Psoas muscle (tissue), 8 donors: Measurements from ENCODE around the gene FBXO33. TPM values are rescaled to one million over a fixed set of nuclear protein-coding genes. Genes with fewer than 3 reads are reported as not detected.

Experiments
- ATAC-seq, 4 donors: fragments of 200-7000 bp; cut with Tn5 transposase; one replicate each; pipeline ENCODE4 v1.9.1; 2020; ENCODE audit warnings: moderate library complexity in 3 of 4, mild to moderate bottlenecking in 2 of 4
- DNase-seq, 2 donors: peaks; one replicate each; pipeline ENCODE4 v3.0.0-alpha.2; 2020
- H3K27ac ChIP-seq: fragments of 200-600 bp; one replicate; pipeline ENCODE4 v1.8.0; 2022
- H3K27me3 ChIP-seq, 3 donors: fragments of 200-600 bp in 1 of 3; one replicate each; pipeline versions ENCODE4 v1.6.1 to v1.8.0; 2013 to 2022; ENCODE audit warnings: low read length in 2 of 3, mild to moderate bottlenecking in 2 of 3, moderate library complexity in 1 of 3; ENCODE audit not compliant: insufficient read depth in 3 of 3
- H3K36me3 ChIP-seq, 2 donors: fragments of 200-600 bp in 1 of 2; one replicate each; pipeline versions ENCODE4 v1.6.1 to v1.8.0; 2013 to 2022; ENCODE audit warnings: low read depth in 1 of 2, mild to moderate bottlenecking in 1 of 2, moderate library complexity in 1 of 2; ENCODE audit not compliant: insufficient read depth in 1 of 2
- H3K4me1 ChIP-seq: fragments of 200-600 bp; one replicate; pipeline ENCODE4 v1.8.0; 2022
- H3K4me3 ChIP-seq: fragments of 200-600 bp; one replicate; pipeline ENCODE4 v1.8.0; 2022; ENCODE audit warnings: mild to moderate bottlenecking
- H3K9me3 ChIP-seq: fragments of 200-600 bp; one replicate; pipeline ENCODE4 v1.8.0; 2022
- CTCF ChIP-seq: fragments of 200-600 bp; IDR thresholded peaks from one replicate; pipeline ENCODE4 v1.8.0; 2022; ENCODE audit warnings: antibody characterized with exemption
- WGBS, 3 donors: extraction: QIAGEN DNeasy Blood & Tissue Kit; methylation state at CpG; one replicate each; pipeline versions ENCODE4 v1.1.6 to v1.1.7; 2013; 5-methylcytosine and 5-hydroxymethylcytosine counted together
- intact Hi-C, 2 donors: fragments of 100-400 bp; cut with DNase I; formaldehyde crosslinking; loops; one replicate each; pipeline versions ENCODE4 v1.11.0 to v1.14.2; 2022
- polyA plus RNA-seq, 3 donors: library from polyadenylated mRNA; stranded (reverse); fragments of 200-250 nt; gene quantifications; one replicate each; pipeline ENCODE4 v1.2.3, GENCODE V29; 2013
- total RNA-seq, 4 donors: library from RNA; stranded (reverse); fragmentation: NEBNext Ultra II Directional in 2 of 4; extraction: Animal tissue kit (Norgen Biotek cat#: 25700) in 2 of 4; gene quantifications; one replicate each; pipeline versions ENCODE4 v1.2.1 to v1.2.4, GENCODE V29; 2021 to 2023
- donor health status: healthy with polysubstance abuse.
- donor health status: DM: no; HTN: no; CAD: no; lungs with moderate emphysema.
- donor health status: Bipolar disorder and iron deficiency.
- donor health status: healthy.
- donor health status: DM: yes; HTN: yes; CAD: no.
- donor health status: DM: no; HTN: no; CAD: no.
- donor health status: DM: no; HTN: no; CAD: no.
- donor health status: DM: yes; HTN: yes; CAD: no.

FBXO33 gene
- total and polyA plus RNA-seq, 7 donors, result 2.0 to 11.5 (median 3.5) TPM

GRCh38 chr14:39426605-39427004 is 5.6 kb downstream of the FBXO33 start:
- H3K27ac ChIP-seq, result no peak overlapping the region

GRCh38 chr14:39425947-39426346 is 6.3 kb downstream of the FBXO33 start:
- H3K27me3 ChIP-seq, result no peaks in the 10 kb centered on the region
- H3K27ac ChIP-seq, result no peak overlapping the region
- H3K4me1 ChIP-seq, result peaks cover 42% of the 10 kb centered on the region
- no peak overlapping the region for H3K4me3 ChIP-seq
- no peak for TF ChIP-seq CTCF
- 89 to 93% (median 92%) methylated on average over 3 of the region's 3 CpGs for WGBS, 3 donors
- no peak for DNase-seq
- no peaks in the 10 kb centered on the region for H3K36me3 ChIP-seq
- H3K9me3 ChIP-seq, result no peaks in the 10 kb centered on the region
- no peak for ATAC-seq
- intact Hi-C loops, result loop anchor here in 1 of 2 donors (10.0 kb wide), 1 partner anchor 161 kb away; no protein-coding TSS in a partner anchor

More at GRCh38 chr14:39426605-39427004, 5.6 kb downstream of the FBXO33 start:
- 27 to 41% (median 33%) methylated on average over 7 of the region's 7 CpGs for WGBS, 3 donors
- no peak for DNase-seq
- H3K9me3 ChIP-seq, result no peaks in the 10 kb centered on the region
- H3K4me3 ChIP-seq, result no peak overlapping the region
- peaks cover 42% of the 10 kb centered on the region for H3K4me1 ChIP-seq
- intact Hi-C loops, result loop anchor here in 1 of 2 donors (10.0 kb wide), 1 partner anchor 162 kb away; no protein-coding TSS in a partner anchor
- no peaks in the 10 kb centered on the region for H3K36me3 ChIP-seq
- TF ChIP-seq CTCF, result peak; percentile 23
- ATAC-seq, result peak in 2 of 4 donors; percentile 41 to 47
- H3K27me3 ChIP-seq, result no peaks in the 10 kb centered on the region

GRCh38 chr14:39423793-39424192 is 8.4 kb downstream of the FBXO33 start:
- Histone ChIP-seq H3K4me1 (peaks cover 23% of the 10 kb centered on the region), H3K9me3 (no peaks in the 10 kb centered on the region), H3K27me3 (no peaks in the 10 kb centered on the region), H3K4me3 (no peak overlapping the region), H3K27ac (no peak overlapping the region), H3K36me3 (no peaks in the 10 kb centered on the region)
- TF ChIP-seq CTCF, result no peak
- ATAC-seq (no peak), DNase-seq (no peak)
- WGBS, 3 donors, result 68 to 81% (median 68%) methylated on average over 3 of the region's 3 CpGs
- intact Hi-C loops, result loop anchor here in 1 of 2 donors (10.0 kb wide), 1 partner anchor 159 kb away; no protein-coding TSS in a partner anchor

- peaks cover 15% of the 10 kb centered on the region for H3K4me1 ChIP-seq
- no peak for TF ChIP-seq CTCF
- no peak overlapping the region for H3K4me3 ChIP-seq
- no peaks in the 10 kb centered on the region for H3K36me3 ChIP-seq
- no peak overlapping the region for H3K27ac ChIP-seq
- H3K27me3 ChIP-seq, result no peaks in the 10 kb centered on the region
- H3K9me3 ChIP-seq, result no peaks in the 10 kb centered on the region
- DNase-seq, result no peak
- intact Hi-C loops, result loop anchor here in 1 of 2 donors (10.0 kb wide), 1 partner anchor 157 kb away; no protein-coding TSS in a partner anchor
- no peak for ATAC-seq
Measured at GRCh38 chr14:39422243-39422642, 10.0 kb downstream of the FBXO33 start.

- Histone ChIP-seq H3K27ac (no peak overlapping the region), H3K9me3 (peaks cover 9% of the 10 kb centered on the region), H3K4me3 (no peak overlapping the region), H3K27me3 (no peaks in the 10 kb centered on the region), H3K36me3 (no peaks in the 10 kb centered on the region), H3K4me1 (no peaks in the 10 kb centered on the region)
- no peak for DNase-seq
- WGBS, 3 donors, result 98 to 100% (median 99%) methylated on average over 1 of the region's 1 CpG
- intact Hi-C loops, result no loop called here
- TF ChIP-seq CTCF, result no peak
- no peak for ATAC-seq
Measured at GRCh38 chr14:39419272-39419671, 13.0 kb downstream of the FBXO33 start.
